ENCODE results near the gene ROBO2.

Gene ROBO2

GRCh38 chr3:77147836-77148578 lies 108.1 kb downstream of the ROBO2 start:
- in situ Hi-C loops (cut with HindIII; ENCODE audit: low pct_unique_long_range_greater_than_20kb, low sequenced_read_pairs) = no loop called here
- DNase-seq (ENCODE audit: low read depth in 1 of 2, low spot score in 1 of 2) = no peak
- no peak for TF ChIP-seq JUND (IDR thresholded peaks at IDR 0.05; ENCODE audit: low read depth)

DNA sequence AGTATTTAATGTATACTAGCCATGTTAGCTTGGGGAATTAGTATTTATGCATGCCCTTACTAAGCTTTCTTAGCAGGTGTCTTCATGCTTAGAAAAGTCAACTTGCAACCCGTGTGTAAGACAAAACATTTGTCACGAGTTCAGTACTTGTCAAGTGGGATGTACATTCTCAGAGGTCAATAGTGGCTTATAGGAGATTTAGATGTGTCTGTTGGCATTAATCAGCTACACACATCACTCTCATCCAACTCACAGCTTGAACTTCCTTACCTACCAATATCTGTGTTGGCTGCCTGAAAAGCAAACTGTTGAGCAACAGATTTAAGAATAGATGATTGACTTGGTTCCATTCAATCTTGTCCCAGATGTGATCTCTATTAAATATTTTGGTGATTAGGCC lies 109.5 kb downstream of the ROBO2 start:
- in situ Hi-C loops (cut with HindIII; ENCODE audit: low pct_unique_long_range_greater_than_20kb, low sequenced_read_pairs) = no loop called here
- no peak for TF ChIP-seq JUND (IDR thresholded peaks at IDR 0.05; ENCODE audit: low read depth)
- no peak for DNase-seq (ENCODE audit: low read depth in 1 of 2, low spot score in 1 of 2)

DNA sequence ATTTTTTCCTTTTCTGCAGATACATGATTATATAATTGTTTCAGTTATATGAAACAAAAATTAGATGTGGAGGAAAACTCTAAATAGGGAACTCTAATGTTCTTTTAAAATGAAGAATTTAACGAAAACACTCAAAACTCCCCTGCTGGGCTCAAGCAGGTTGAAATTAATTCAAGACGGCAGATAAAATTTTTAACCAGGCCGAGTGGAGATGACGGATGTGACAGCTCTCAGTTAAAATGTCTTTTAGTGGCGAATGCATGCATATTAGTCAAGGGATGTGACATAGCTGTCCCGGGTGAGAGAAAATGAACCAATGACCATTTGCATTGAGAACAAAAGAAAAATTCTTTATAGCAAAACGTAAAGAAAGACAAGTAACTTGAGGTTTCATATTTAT lies 110.1 kb downstream of the ROBO2 start:
- in situ Hi-C loops (cut with HindIII; ENCODE audit: low pct_unique_long_range_greater_than_20kb, low sequenced_read_pairs) = no loop called here
- no peak for DNase-seq (ENCODE audit: low read depth in 1 of 2, low spot score in 1 of 2)
- no peak for TF ChIP-seq JUND (IDR thresholded peaks at IDR 0.05; ENCODE audit: low read depth)

DNA sequence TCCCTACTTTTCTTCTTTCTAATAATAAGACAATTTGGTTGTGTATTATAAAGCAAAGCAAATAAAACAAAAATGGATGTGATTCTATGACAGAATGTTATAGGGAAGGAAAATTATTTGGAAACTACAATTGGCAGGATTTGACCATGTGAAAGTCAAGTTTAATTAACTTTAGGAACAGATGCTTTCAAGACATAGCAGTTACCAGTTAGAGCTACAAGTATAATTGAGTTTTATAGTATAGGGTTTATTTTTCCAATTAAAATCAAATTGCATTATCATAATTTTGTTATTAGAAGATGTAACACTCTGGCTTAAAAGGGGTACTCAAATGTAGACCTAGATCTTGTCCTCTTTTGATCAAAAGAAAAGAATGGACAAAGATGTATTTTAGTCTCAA lies 110.9 kb downstream of the ROBO2 start:
- in situ Hi-C loops (cut with HindIII; ENCODE audit: low pct_unique_long_range_greater_than_20kb, low sequenced_read_pairs) = no loop called here
- no peak for TF ChIP-seq JUND (IDR thresholded peaks at IDR 0.05; ENCODE audit: low read depth)

GRCh38 chr3:77158730-77159581 lies 119.1 kb downstream of the ROBO2 start:
- peak in 1 of 2 experiments; percentile 37 for DNase-seq (ENCODE audit: low read depth in 1 of 2, low spot score in 1 of 2)
- in situ Hi-C loops (cut with HindIII; ENCODE audit: low pct_unique_long_range_greater_than_20kb, low sequenced_read_pairs) = no loop called here
- no peak for TF ChIP-seq JUND (IDR thresholded peaks at IDR 0.05; ENCODE audit: low read depth)

More for the DNA sequence above, 110.9 kb downstream of the ROBO2 start:
- DNase-seq (ENCODE audit: low read depth in 1 of 2, low spot score in 1 of 2) = no peak

DNA sequence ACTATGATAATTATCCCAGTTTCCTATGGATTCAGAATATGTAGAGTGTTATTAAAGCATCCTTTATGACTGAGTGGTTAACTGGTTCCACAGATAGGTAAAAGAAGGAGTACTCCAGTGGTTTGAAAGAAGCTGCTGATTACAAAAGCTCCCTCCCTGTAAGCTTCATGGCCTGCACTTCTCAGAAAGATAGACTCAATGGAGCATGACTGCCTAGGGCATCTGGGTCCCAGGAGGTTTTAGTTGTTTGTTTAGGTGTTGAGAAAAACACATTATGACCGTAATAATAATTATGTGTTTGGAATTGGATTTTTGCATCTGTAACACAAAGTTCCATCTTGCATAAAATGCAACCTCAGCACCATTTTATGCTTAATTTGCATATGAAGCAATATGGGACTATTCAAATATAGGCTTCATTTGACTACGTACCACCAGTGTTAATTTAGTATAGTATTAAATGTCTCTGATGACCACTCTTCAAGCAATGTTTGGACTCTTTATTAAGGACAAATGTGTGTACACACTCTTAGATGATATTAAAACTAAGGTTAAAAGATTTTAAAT lies 121.1 kb downstream of the ROBO2 start:
- no peak for DNase-seq (ENCODE audit: low read depth in 1 of 2, low spot score in 1 of 2)
- in situ Hi-C loops (cut with HindIII; ENCODE audit: low pct_unique_long_range_greater_than_20kb, low sequenced_read_pairs) = no loop called here
- no peak for TF ChIP-seq JUND (IDR thresholded peaks at IDR 0.05; ENCODE audit: low read depth)

DNA sequence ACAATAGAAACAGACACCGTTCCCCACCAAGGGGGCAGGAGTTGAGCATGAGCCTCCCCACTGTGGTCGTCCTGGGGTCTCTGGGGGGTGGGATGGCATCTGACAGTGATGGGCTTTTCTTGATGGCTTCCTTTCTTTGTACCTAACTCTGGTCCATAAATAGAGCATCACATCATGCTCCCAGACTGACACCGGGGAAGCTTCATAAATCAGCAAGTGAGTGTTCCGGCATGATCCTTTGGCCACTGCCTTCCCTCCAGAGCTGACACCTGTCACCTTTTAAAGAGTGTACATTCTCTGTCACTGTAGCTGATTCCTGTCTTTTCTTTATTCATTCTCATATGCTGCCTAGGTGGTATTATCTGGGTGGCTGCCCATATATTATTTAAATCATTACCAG lies 129.9 kb downstream of the ROBO2 start:
- in situ Hi-C loops (cut with HindIII; ENCODE audit: low pct_unique_long_range_greater_than_20kb, low sequenced_read_pairs) = no loop called here
- no peak for TF ChIP-seq JUND (IDR thresholded peaks at IDR 0.05; ENCODE audit: low read depth)
- DNase-seq (ENCODE audit: low read depth in 1 of 2, low spot score in 1 of 2) = no peak

- no peak for TF ChIP-seq JUND (IDR thresholded peaks at IDR 0.05; ENCODE audit: low read depth)
- peak in 1 of 2 experiments; percentile 3 for DNase-seq (ENCODE audit: low read depth in 1 of 2, low spot score in 1 of 2)
- in situ Hi-C loops (cut with HindIII; ENCODE audit: low pct_unique_long_range_greater_than_20kb, low sequenced_read_pairs) = no loop called here
These were observed 131.1 kb downstream of the ROBO2 start for GRCh38 chr3:77171026-77171425.

DNA sequence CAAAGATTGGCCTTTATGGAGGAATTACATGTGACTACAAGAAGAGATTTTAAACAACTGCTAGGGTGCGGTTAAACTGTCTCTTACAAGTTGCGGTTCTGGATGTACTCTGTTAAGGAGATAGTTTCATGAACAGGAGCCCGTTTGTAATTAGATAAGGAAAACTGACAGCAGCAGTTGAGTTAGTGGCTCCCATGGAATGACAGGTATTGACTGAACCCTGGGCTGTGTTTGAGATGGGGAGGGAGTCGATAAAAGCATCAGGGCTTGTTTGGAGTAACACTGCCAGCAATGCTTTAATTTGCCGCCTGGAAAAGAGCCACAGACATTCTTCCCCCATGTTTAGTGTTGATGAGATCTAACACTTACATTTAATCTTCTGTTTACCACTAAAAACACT lies 139.9 kb downstream of the ROBO2 start:
- in situ Hi-C loops (cut with HindIII; ENCODE audit: low pct_unique_long_range_greater_than_20kb, low sequenced_read_pairs) = no loop called here
- DNase-seq (ENCODE audit: low read depth in 1 of 2, low spot score in 1 of 2) = peak in 1 of 2 experiments; percentile 12
- no peak for TF ChIP-seq JUND (IDR thresholded peaks at IDR 0.05; ENCODE audit: low read depth)

DNA sequence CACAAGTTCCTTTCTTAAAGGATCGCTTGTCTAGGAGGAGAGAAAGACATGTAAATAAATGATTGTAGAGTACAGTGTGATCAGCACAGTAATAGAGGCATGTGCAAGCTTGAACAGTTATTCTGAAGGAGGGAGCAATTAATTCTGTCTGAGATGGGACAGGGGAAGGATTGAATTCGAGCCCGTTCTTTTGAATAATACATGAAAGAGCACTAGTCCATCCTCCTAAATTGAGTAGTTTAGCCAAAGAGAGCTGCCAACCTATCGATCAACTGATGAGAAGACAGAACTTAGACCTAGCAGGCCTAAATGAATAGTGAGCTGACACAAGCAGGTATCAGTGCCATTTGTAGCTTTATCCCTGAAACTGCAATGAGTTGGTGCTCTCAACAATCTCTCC lies 142.4 kb downstream of the ROBO2 start:
- TF ChIP-seq JUND (IDR thresholded peaks at IDR 0.05; ENCODE audit: low read depth) = no peak
- in situ Hi-C loops (cut with HindIII; ENCODE audit: low pct_unique_long_range_greater_than_20kb, low sequenced_read_pairs) = no loop called here
- no peak for DNase-seq (ENCODE audit: low read depth in 1 of 2, low spot score in 1 of 2)

DNA sequence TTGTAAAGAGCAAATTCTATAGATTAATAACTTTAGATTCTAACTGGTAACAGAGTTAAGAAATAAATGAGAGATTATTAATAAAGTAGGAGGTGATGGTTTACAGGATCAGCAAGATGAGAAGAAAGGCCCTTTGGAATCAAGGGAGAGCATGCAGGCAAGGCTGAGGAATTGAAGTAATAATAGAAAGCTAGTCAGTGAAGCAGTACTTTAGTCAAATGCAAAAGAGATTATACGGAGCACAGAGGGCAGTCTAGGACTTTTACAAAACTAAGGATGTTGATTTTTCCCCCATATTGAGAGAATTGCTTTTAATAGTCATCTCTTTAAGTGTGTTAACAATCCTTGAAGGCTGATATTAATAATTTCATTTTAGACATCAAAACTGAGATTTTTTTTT lies 146.4 kb downstream of the ROBO2 start:
- DNase-seq (ENCODE audit: low read depth in 1 of 2, low spot score in 1 of 2) = no peak
- TF ChIP-seq JUND (IDR thresholded peaks at IDR 0.05; ENCODE audit: low read depth) = no peak
- in situ Hi-C loops (cut with HindIII; ENCODE audit: low pct_unique_long_range_greater_than_20kb, low sequenced_read_pairs) = no loop called here

- TF ChIP-seq JUND (IDR thresholded peaks at IDR 0.05; ENCODE audit: low read depth) = no peak
- DNase-seq (ENCODE audit: low read depth in 1 of 2, low spot score in 1 of 2) = no peak
- in situ Hi-C loops (cut with HindIII; ENCODE audit: low pct_unique_long_range_greater_than_20kb, low sequenced_read_pairs) = no loop called here
These were observed 146.8 kb downstream of the ROBO2 start for GRCh38 chr3:77186728-77187127.

GRCh38 chr3:77188210-77188609 lies 148.3 kb downstream of the ROBO2 start:
- in situ Hi-C loops (cut with HindIII; ENCODE audit: low pct_unique_long_range_greater_than_20kb, low sequenced_read_pairs) = no loop called here
- DNase-seq (ENCODE audit: low read depth in 1 of 2, low spot score in 1 of 2) = no peak
- TF ChIP-seq JUND (IDR thresholded peaks at IDR 0.05; ENCODE audit: low read depth) = no peak

All from T47D (cell line).